SK-N-SH (cell line): ENCODE results near the gene OR51D1. TPM values are rescaled to one million over a fixed set of nuclear protein-coding genes. Genes with fewer than 3 reads are reported as not detected.

ENCODE experiments used
- CTCF ChIA-PET: fragments of 300-600, 350-600 bp; formaldehyde crosslinking; extraction: SDS; loops from one replicate; lab custom pipeline; 2021; lab: Yijun Ruan, JAX
- POLR2A ChIA-PET: fragments of 350-600 bp; sonication (Branson Sonifier 250); formaldehyde crosslinking; extraction: SDS; loops from one replicate; lab custom pipeline; 2020; ENCODE audit warnings: antibody characterized with exemption, inconsistent platforms; lab: Yijun Ruan, JAX
- DNase-seq: peaks from one replicate; pipeline ENCODE4 v3.0.0; 2012
- H2AFZ ChIP-seq: fragments of 200-600 bp; sonication (generic); 2 replicates; pipeline ENCODE4 v1.8.1; 2016; ENCODE audit warnings: antibody characterized with exemption, mild to moderate bottlenecking, low read depth
- H3F3A ChIP-seq: fragments of 200-600 bp; sonication (generic); replicated peaks from 2 replicates; pipeline ENCODE3; 2016; ENCODE audit warnings: antibody characterized with exemption, mild to moderate bottlenecking; ENCODE audit not compliant: insufficient read depth
- H3K27ac ChIP-seq, 2 experiments: fragments of 200-500 bp in 1 of 2; fragments of 200-600 bp in 1 of 2; sonication (Bioruptor generic) in 1 of 2; sonication (generic), shearing (Covaris generic) in 1 of 2; 2 replicates each; pipeline versions ENCODE4 v1.5.1 to v1.6.1; 2014 to 2016; ENCODE audit warnings: low read depth in 2 of 2, inconsistent platforms in 1 of 2, low read length in 1 of 2, mild to moderate bottlenecking in 1 of 2, mixed read lengths in 1 of 2
- H3K27me3 ChIP-seq: fragments of 200-600 bp; sonication (generic), shearing (Covaris generic); 2 replicates; pipeline ENCODE4 v1.6.1; 2016; ENCODE audit warnings: mixed run types; ENCODE audit not compliant: insufficient read depth
- H3K36me3 ChIP-seq, 2 experiments: fragments of 200-500 bp in 1 of 2; fragments of 200-600 bp in 1 of 2; sonication (Bioruptor generic) in 1 of 2; sonication (generic) in 1 of 2; replicated peaks in 1 of 2; 2 replicates each; pipeline versions ENCODE3 to v1.5.1; 2014 to 2016; ENCODE audit warnings: low read length in 1 of 2, mild to moderate bottlenecking in 1 of 2; ENCODE audit not compliant: insufficient read depth in 2 of 2, control insufficient read depth in 1 of 2
- H3K4me1 ChIP-seq, 2 experiments: fragments of 200-500 bp in 1 of 2; fragments of 200-600 bp in 1 of 2; sonication (Bioruptor generic) in 1 of 2; sonication (generic), shearing (Covaris generic) in 1 of 2; 2 replicates each; pipeline versions ENCODE4 v1.5.1 to v1.6.1; 2014 to 2016; ENCODE audit warnings: low read depth in 1 of 2, low read length in 1 of 2, mixed run types in 1 of 2; ENCODE audit not compliant: insufficient read depth in 2 of 2, control insufficient read depth in 1 of 2
- H3K4me2 ChIP-seq: fragments of 200-600 bp; sonication (generic), shearing (Covaris generic); 2 replicates; pipeline ENCODE4 v1.6.1; 2017; ENCODE audit warnings: mixed run types
- H3K4me3 ChIP-seq, 2 experiments: fragments of 200-500 bp in 1 of 2; fragments of 200-600 bp in 1 of 2; sonication (Bioruptor generic) in 1 of 2; sonication (generic), shearing (Covaris generic) in 1 of 2; 2 replicates each; pipeline versions ENCODE4 v1.5.1 to v1.8.1; 2014 to 2016; ENCODE audit warnings: low read depth in 2 of 2, inconsistent platforms in 1 of 2, low read length in 1 of 2, mild to moderate bottlenecking in 1 of 2, mixed read lengths in 1 of 2, moderate library complexity in 1 of 2
- H3K79me2 ChIP-seq: fragments of 200-600 bp; sonication (generic); 2 replicates; pipeline ENCODE4 v1.8.1; 2017; ENCODE audit warnings: mild to moderate bottlenecking; ENCODE audit not compliant: insufficient read depth
- H3K9ac ChIP-seq: fragments of 200-600 bp; sonication (generic); 2 replicates; pipeline ENCODE4 v1.6.1; 2017; ENCODE audit warnings: mixed run types
- H3K9me2 ChIP-seq: fragments of 200-600 bp; sonication (generic); 2 replicates; pipeline ENCODE4 v1.6.1; 2017; ENCODE audit warnings: mixed run types
- H3K9me3 ChIP-seq: fragments of 200-600 bp; sonication (generic); 2 replicates; pipeline ENCODE4 v1.6.1; 2017; ENCODE audit warnings: mixed run types, mild to moderate bottlenecking, moderate library complexity
- H4K20me1 ChIP-seq: fragments of 200-600 bp; sonication (generic); 2 replicates; pipeline ENCODE4 v1.6.1; 2017; ENCODE audit warnings: mild to moderate bottlenecking, mixed run types; ENCODE audit not compliant: insufficient read depth
- ELF1 ChIP-seq: IDR thresholded peaks from 2 replicates; pipeline ENCODE4 v1.4.0; 2012
- EZH2phosphoT487 ChIP-seq: fragments of 200-600 bp; sonication (generic); IDR thresholded peaks from 2 replicates; pipeline ENCODE4 v1.6.1; 2017; ENCODE audit warnings: low read depth, mixed run types, mild to moderate bottlenecking, antibody characterized with exemption, moderate library complexity, borderline replicate concordance
- GATA2 ChIP-seq: sonication (generic); formaldehyde crosslinking; IDR thresholded peaks from 2 replicates; pipeline ENCODE4 v1.5.0; 2020; ENCODE audit warnings: mild to moderate bottlenecking, missing genetic modification reagents
- MXI1 ChIP-seq: IDR thresholded peaks from 2 replicates; pipeline ENCODE4 v1.6.1; 2012; ENCODE audit warnings: mild to moderate bottlenecking, low read depth, low read length, improper control_type of control experiment
- NFIC ChIP-seq: IDR thresholded peaks from 2 replicates; pipeline ENCODE4 v1.4.0; 2012; ENCODE audit warnings: borderline replicate concordance
- PBX3 ChIP-seq: IDR thresholded peaks from 2 replicates; pipeline ENCODE4; 2012
- POLR2AphosphoS5 ChIP-seq: IDR thresholded peaks from 2 replicates; pipeline ENCODE4 v1.6.1; 2012; ENCODE audit warnings: low read depth, low read length
- RAD21 ChIP-seq: IDR thresholded peaks from 2 replicates; pipeline ENCODE4 v1.6.1; 2012; ENCODE audit warnings: mild to moderate bottlenecking, low read length
- RCOR1 ChIP-seq: fragments of 150-350 bp; IDR thresholded peaks from 2 replicates; pipeline ENCODE4 v1.6.1; 2017; ENCODE audit warnings: antibody characterized with exemption, low read length
- RXRA ChIP-seq: IDR thresholded peaks from 2 replicates; pipeline ENCODE4 v1.4.0; 2012; ENCODE audit warnings: low read depth, mild to moderate bottlenecking, borderline replicate concordance
- SIN3A ChIP-seq: IDR thresholded peaks from 2 replicates; pipeline ENCODE4 v1.6.1; 2012; ENCODE audit warnings: low read depth, mild to moderate bottlenecking, low read length, moderate library complexity, borderline replicate concordance
- TCF12 ChIP-seq: IDR thresholded peaks from 2 replicates; pipeline ENCODE4 v1.4.0; 2012
- YY1 ChIP-seq: IDR thresholded peaks from 2 replicates; pipeline ENCODE4 v1.4.0; 2012; ENCODE audit warnings: low read depth, mild to moderate bottlenecking
- ZBTB33 ChIP-seq: IDR thresholded peaks from 2 replicates; pipeline ENCODE4 v1.4.0; 2012; ENCODE audit warnings: low read depth, borderline replicate concordance
- WGBS: methylation state at CpG from one replicate; pipeline ENCODE4 v1.1.6; 2017; ENCODE audit warnings: low lambda C conversion rate; 5-methylcytosine and 5-hydroxymethylcytosine counted together
- polyA plus RNA-seq, 3 experiments: library from polyadenylated mRNA; depleted of rRNA; stranded (reverse); fragments of >200 nt; gene quantifications; 2 replicates each; pipeline ENCODE4 v1.2.3, GENCODE V29; 2012
- TF ChIP-seq, protein P1 (sequence below): fragments of 200-600 bp; sonication (generic); IDR thresholded peaks from 2 replicates; pipeline ENCODE4 v1.6.1; 2017; ENCODE audit warnings: antibody characterized with exemption, mild to moderate bottlenecking, moderate library complexity

The OR51D1 gene
- polyA plus RNA-seq, 1 of the 3 experiments (the other 2 are of a cell fraction): not detected

- Histone ChIP-seq H2AFZ (no peak overlapping the region), H3K4me3 (no peak overlapping the region), H3K9ac (no peak overlapping the region), H3K27me3 (no peaks in the 10 kb centered on the region; the same call in 1 of the 2 replicates), H3K79me2 (no peaks in the 10 kb centered on the region), H3K9me3 (no peaks in the 10 kb centered on the region), H3K9me2 (no peaks in the 10 kb centered on the region), H3K4me1 (no peaks in the 10 kb centered on the region), H3K36me3 (no peaks in the 10 kb centered on the region), H3K4me2 (0 out of 2 replicates have a peak overlapping the region, but pooled peaks have one; percentile 11), H3F3A (no peaks in the 10 kb centered on the region), H4K20me1 (no peaks in the 10 kb centered on the region), H3K27ac (no peak overlapping the region)
- WGBS: 2% methylated on average over 3 of the region's 3 CpGs
- ChIA-PET POLR2A (no interaction called here), CTCF (no interaction called here)
- no peak for TF ChIP-seq RXRA
- TF ChIP-seq PBX3: 0 out of 2 replicates have a peak, but pooled peaks have one; percentile 6
- no peak for TF ChIP-seq GATA2
- no peak for DNase-seq
Measured at GRCh38 chr11:4672470-4672869, 35.2 kb downstream of the OR51D1 start.

GRCh38 chr11:4673781-4674180 is 36.5 kb downstream of the OR51D1 start:
- POLR2A ChIA-PET: no interaction called here
- Histone ChIP-seq H3K4me3 (no peak overlapping the region), H3K9ac (no peak overlapping the region), H3K79me2 (no peaks in the 10 kb centered on the region), H3K36me3 (no peaks in the 10 kb centered on the region), H2AFZ (no peak overlapping the region), H3F3A (no peaks in the 10 kb centered on the region), H3K27me3 (no peaks in the 10 kb centered on the region; the same call in 1 of the 2 replicates), H3K4me2 (no peak overlapping the region), H4K20me1 (no peaks in the 10 kb centered on the region), H3K27ac (no peak overlapping the region), H3K9me2 (no peaks in the 10 kb centered on the region), H3K9me3 (no peaks in the 10 kb centered on the region), H3K4me1 (no peaks in the 10 kb centered on the region)
- CTCF ChIA-PET: no interaction called here
- DNase-seq: no peak
- TF ChIP-seq, protein P1, sequence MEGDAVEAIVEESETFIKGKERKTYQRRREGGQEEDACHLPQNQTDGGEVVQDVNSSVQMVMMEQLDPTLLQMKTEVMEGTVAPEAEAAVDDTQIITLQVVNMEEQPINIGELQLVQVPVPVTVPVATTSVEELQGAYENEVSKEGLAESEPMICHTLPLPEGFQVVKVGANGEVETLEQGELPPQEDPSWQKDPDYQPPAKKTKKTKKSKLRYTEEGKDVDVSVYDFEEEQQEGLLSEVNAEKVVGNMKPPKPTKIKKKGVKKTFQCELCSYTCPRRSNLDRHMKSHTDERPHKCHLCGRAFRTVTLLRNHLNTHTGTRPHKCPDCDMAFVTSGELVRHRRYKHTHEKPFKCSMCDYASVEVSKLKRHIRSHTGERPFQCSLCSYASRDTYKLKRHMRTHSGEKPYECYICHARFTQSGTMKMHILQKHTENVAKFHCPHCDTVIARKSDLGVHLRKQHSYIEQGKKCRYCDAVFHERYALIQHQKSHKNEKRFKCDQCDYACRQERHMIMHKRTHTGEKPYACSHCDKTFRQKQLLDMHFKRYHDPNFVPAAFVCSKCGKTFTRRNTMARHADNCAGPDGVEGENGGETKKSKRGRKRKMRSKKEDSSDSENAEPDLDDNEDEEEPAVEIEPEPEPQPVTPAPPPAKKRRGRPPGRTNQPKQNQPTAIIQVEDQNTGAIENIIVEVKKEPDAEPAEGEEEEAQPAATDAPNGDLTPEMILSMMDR: no peak
- TF ChIP-seq ZBTB33: no peak
- TF ChIP-seq RCOR1: no peak
- no peak for TF ChIP-seq NFIC
- no peak for TF ChIP-seq POLR2AphosphoS5
- no peak for TF ChIP-seq SIN3A
- TF ChIP-seq RAD21: no peak
- TF ChIP-seq RXRA: no peak
- TF ChIP-seq ELF1: no peak
- TF ChIP-seq EZH2phosphoT487: no peak
- TF ChIP-seq MXI1: no peak
- no peak for TF ChIP-seq TCF12
- no peak for TF ChIP-seq PBX3
- TF ChIP-seq YY1: no peak
- 3% methylated on average over 2 of the region's 2 CpGs for WGBS
